ENCODE data around the gene RNF144B. TPM values are rescaled to one million over a fixed set of nuclear protein-coding genes. Genes with fewer than 3 reads are reported as not detected.
"Not testable (repeated sequence)": the region's sequence is repeated elsewhere in the genome, so short reads cannot be mapped to it uniquely, and the experiment has no call there.

The RNF144B gene
- total RNA-seq, 1 donor, result 0.54 TPM

DNA sequence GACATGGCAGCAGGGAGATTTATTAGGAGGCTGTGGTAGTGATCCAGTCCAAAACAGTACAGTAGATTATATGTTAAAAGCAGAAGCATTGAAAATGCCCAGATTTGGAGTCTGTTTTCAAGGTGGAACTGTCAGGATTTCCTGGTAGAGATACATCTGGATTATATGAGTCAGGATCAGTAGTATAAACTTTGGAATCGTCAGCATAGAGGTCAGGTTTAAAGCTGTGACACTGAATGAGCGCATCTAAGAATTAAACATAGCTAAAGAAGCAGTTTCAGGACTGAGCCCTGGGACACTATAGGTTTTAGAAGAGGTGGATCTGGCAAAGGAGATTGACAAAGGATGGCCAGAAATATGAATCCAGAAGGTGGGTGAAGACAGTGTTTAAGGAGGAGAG, 60.4 kb downstream of the RNF144B start:
- no peak for DNase-seq (ENCODE audit: low read depth)
- no peak overlapping the region for H3K4me3 ChIP-seq (ENCODE audit: low read depth, low read length)
- TF ChIP-seq, protein P1, sequence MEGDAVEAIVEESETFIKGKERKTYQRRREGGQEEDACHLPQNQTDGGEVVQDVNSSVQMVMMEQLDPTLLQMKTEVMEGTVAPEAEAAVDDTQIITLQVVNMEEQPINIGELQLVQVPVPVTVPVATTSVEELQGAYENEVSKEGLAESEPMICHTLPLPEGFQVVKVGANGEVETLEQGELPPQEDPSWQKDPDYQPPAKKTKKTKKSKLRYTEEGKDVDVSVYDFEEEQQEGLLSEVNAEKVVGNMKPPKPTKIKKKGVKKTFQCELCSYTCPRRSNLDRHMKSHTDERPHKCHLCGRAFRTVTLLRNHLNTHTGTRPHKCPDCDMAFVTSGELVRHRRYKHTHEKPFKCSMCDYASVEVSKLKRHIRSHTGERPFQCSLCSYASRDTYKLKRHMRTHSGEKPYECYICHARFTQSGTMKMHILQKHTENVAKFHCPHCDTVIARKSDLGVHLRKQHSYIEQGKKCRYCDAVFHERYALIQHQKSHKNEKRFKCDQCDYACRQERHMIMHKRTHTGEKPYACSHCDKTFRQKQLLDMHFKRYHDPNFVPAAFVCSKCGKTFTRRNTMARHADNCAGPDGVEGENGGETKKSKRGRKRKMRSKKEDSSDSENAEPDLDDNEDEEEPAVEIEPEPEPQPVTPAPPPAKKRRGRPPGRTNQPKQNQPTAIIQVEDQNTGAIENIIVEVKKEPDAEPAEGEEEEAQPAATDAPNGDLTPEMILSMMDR (IDR thresholded peaks at IDR 0.05; ENCODE audit: insufficient read depth, low read length), result no peak

DNA sequence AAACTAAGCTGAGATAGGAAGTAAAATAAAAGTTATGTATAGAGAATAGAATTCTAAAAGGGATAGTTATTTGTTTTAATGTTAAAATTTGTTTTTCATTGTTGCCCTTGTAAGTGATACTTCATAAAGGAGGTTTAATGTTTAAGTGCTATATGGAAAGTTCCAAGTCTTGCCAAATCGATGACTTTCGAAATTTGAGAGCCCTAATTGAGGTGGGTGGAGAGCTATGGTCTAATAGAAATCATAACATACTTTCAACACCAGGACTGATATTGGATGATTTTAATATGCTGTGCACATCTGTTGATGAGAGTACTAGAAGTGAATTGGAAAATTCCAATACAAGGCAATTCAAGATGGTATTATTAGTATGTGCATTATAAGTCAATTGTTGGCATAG, 64.6 kb downstream of the RNF144B start:
- no peak for DNase-seq (ENCODE audit: low read depth)
- TF ChIP-seq, protein P1 (IDR thresholded peaks at IDR 0.05; ENCODE audit: insufficient read depth, low read length), result no peak
- no peak overlapping the region for H3K4me3 ChIP-seq (ENCODE audit: low read depth, low read length)

DNA sequence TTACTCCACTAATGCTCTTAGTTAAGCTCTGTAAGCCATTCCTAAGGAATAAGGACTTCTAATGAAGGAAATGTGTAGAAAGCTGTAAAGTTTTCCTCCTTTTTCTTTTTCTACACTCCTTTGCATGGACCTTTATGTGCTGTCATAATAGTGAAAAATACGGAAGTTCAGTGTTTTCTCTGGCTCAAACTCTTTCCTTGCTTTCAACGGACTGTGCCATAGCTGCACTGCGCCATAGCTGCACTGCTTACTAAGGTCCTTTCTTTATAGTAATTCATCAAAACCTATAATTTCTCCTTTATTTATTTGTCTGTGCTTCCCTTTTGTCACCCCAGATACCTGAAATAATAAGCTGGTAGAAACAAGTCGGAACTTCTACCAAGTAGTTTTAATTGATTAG, 67.3 kb downstream of the RNF144B start:
- no peak overlapping the region for H3K4me3 ChIP-seq (ENCODE audit: low read depth, low read length)
- no peak for DNase-seq (ENCODE audit: low read depth)
- TF ChIP-seq, protein P1 (IDR thresholded peaks at IDR 0.05; ENCODE audit: insufficient read depth, low read length), result no peak

DNA sequence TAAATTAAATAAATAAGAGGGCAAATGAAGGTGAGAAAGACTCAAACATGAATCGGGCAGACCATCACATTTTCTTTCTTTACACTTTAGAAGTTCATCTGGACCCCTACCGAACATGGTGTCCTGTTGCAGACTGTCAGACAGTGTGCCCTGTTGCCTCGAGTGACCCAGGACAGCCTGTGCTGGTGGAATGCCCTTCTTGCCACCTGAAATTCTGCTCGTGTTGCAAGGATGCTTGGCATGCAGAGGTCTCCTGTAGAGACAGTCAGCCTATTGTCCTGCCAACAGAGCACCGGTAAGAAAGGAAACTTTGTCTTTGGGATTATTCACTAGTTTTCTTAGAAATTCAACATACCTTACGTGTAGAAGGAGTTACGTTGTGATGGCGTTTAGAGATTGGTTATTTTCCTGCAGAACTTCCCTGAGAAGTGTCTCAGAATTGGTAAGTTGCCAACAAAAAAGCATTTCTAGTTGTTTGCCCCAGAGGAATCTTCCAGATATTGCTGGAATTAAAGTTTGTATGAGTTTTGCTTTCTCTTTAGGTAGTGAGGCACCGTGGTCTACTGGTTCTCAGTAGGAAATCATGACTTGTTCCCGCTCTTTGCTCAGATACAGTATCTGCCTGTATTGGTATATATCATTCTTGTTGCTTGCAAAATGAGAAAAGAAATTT, 70.1 kb downstream of the RNF144B start:
- DNase-seq (ENCODE audit: low read depth), result no peak
- no peak overlapping the region for H3K4me3 ChIP-seq (ENCODE audit: low read depth, low read length)
- TF ChIP-seq, protein P1 (IDR thresholded peaks at IDR 0.05; ENCODE audit: insufficient read depth, low read length), result no peak

DNA sequence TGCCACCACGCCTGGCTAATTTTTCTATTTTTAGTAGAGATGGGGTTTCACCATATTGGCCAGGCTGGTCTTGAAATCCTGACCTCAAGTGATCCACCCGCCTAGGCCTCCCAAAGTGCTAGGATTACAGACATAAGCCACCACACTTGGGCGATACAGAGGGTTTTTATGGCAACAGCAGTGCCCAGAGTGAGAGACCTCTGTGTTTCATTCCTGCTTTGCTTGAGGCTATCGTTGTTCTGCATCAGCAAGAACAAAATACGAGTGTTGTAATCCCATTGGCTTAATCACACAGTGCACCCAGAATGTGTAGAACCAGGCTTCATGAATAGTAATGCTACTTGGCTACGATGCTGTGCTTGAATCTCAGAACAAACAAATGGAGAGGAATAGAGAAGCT, 70.9 kb downstream of the RNF144B start:
- not testable (repeated sequence) for H3K4me3 ChIP-seq (ENCODE audit: low read depth, low read length); DNase-seq (ENCODE audit: low read depth)

DNA sequence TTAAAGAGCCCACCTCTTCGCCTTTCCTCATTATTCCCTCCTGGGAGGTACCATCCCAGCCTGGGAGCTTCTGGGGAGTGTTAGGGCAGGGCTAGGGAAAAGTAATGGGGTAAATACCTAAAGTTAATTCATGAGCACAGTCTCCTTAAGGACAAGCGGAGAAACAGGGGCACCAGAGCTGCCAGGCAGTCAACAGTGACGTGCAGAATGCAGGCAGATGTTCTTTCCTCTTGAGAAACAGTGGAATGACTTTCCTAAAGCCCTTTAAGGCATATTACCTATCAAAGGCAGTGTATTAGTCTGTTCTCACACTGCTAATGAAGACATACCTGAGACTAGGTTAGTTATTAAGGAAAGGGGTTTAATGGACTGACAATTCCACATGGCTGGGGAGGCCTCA, 76.3 kb downstream of the RNF144B start:
- no peak overlapping the region for H3K4me3 ChIP-seq (ENCODE audit: low read depth, low read length)
- TF ChIP-seq, protein P1 (IDR thresholded peaks at IDR 0.05; ENCODE audit: insufficient read depth, low read length), result no peak
- no peak for DNase-seq (ENCODE audit: low read depth)

DNA sequence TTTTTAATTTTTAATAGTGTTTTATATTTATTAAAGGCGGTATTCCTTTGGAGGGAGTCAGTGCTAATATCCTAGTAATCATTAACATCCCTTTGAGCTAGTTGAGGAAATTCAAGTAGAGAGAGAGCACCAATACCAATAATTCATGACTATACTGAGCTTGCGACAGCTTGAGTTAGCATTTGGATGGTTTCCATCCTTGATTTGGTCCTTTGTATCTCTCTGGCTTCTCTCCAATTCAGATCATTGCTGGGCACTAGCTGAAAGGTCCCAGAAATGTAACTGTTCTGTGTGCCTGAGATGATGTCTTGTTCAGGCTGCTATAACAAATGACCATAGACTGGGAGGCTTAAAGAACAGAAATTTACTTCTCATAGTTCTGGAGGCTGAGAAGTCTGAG, 77.0 kb downstream of the RNF144B start:
- TF ChIP-seq, protein P1 (IDR thresholded peaks at IDR 0.05; ENCODE audit: insufficient read depth, low read length), result no peak
- H3K4me3 ChIP-seq (ENCODE audit: low read depth, low read length), result no peak overlapping the region
- DNase-seq (ENCODE audit: low read depth), result no peak

Measured in fibroblast of the aortic adventitia (primary cell).